ENCODE data around the gene SPOCK1.
"Not testable (repeated sequence)": the region's sequence is repeated elsewhere in the genome, so short reads cannot be mapped to it uniquely, and the experiment has no call there.

The SPOCK1 gene

DNA sequence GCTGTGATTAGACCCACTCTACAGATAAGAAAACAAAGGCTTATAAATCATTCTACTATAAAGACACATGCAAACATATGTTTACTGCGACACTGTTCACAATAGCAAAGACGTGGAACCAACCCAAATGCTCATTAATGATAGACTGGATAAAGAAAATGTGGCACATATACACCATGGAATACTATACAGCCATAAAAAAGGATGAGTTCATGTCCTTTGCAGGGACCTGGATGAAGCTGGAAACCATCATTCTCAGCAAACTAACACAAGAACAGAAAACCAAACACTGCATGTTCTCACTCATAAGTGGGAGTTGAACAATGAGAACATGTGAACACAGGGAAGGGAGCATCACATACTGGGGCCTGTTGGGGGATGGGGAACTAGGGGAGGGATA lies 240.0 kb downstream of the SPOCK1 start:
- DNase-seq, result not testable (repeated sequence)

DNA sequence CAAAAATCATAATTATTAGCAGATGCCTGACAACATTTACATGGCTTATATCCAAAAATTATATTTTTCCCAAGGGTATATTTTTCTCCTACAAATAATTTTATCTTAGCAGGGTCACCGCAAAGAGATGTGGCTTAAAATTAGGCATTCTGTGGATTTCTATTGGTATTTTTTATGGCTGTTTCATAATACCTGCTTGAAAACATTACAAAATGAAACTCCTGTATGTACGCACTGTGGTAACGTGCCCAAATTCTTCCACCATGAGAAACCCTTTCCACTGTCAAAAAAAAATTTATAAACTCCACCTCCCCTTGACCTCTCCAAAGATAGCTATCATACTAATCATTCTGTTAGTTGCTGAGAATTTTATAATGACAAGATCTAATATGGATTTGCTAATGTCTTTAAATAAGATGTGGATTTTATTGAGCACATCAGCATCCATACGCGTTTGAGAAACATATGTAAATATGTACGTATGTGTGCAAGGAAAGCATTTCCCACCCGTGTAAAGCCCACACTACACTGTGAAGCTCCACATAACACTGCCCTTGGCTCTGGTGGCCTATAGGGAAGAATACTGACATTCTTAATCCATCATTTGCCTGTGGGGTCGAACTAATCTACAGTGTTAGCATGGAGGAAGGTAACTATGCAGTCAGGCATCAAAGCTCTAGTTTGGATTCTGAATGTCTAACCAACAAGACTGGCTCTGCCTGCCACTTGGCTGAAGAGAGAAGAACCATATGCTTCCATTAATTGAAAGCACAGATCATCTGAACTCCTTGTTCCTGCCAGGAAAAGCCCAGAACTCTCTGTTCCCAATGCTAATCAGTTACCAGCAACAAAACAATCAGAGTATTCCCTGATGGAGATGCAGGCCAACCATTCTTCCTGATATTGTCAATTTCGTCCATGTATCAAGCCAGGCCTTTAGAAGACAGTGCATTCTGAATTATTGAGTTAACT lies 244.7 kb downstream of the SPOCK1 start:
- no peak for DNase-seq

DNA sequence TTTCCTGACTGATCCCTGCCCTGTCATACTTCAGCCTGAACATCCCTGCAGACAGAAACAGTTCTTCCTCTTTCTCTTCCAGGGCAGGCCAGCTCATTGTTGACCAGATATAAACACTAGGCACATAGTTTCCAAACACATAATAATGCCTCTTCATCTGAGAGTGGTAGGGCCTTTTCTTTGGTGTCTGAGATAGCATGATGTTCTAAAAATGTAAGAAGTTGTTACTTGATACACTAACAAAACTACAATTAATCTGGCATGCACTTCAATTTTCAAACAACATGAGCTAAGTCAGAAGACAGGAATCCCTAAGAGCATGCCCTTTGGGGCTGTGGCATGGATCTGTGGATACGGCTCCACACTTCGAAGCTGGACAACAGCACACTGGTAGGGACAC lies 246.6 kb downstream of the SPOCK1 start:
- no peak for DNase-seq

DNA sequence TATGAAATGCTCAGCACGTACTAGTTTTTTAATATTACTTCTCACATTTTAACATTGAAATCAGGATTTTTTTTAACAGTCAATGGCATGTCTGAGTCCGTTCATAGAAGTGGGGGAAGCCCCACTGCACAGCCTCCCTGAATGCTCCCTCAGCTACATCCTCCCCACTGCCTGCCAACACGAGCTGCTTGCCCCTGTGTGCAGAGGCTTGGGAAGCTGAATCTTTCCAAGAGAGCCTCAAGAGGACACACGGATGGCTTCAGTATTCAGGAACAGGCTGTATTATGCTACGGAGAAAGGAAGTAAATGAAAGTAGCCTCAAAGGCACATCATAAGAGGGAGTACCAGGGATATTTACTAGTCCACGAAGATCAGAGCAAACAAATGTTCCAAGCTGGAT lies 248.7 kb downstream of the SPOCK1 start:
- DNase-seq, result no peak

DNA sequence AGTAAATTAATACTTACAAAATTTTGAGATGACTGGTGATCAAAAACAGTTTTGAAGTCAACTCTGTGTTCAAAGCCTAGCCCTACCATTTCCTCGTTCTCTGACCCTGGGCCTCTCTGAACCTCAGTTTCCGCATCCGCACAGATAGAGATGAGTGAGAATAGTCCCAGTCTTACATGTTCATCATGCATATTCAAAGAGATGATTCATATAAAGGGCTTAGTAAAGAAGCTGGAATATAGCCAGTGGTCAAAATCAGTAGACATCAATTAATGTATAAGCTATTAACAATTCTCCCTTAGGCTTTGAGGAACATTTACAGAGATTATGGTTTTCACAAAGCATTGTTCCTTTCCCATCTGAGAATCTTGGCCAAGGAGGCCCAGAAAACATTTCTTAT lies 250.6 kb downstream of the SPOCK1 start:
- no peak for DNase-seq

DNA sequence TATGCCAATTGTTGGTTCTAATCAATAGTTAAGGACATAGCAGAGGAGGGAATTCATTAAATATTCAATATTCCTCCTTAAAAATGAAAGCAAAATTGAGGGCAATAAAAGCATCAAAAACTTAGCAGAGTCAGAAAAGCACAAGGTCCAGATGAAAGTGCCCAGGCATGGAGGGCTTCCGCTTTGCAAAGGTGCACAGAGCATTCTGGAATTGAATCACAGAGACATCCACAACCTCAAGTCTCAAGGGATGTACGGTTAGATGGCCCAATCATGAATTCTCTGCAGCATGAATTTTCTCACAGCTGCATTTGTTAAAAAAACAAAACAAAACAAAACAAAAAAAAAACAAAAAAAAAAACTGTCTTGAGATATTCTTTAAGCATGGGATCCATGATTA lies 253.7 kb downstream of the SPOCK1 start:
- no peak for DNase-seq

DNA sequence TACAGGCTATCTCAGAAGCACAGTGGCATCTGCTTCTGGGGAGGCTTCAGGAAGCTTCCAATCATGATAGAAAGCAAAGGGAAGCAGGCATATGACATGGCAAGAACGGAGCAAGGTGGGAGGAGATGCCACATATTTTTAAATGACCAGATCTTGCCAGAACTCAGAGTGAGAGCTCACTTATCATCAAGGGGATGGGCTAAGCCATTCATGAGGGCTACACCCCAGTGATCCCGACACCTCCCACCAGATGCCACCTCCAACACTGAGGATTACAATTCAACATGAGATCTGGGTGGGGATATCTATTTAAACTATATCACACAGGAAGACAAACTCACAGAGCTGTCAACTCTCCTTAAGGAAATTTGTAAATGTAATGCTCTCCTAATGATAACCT lies 258.8 kb downstream of the SPOCK1 start:
- DNase-seq, result no peak

DNA sequence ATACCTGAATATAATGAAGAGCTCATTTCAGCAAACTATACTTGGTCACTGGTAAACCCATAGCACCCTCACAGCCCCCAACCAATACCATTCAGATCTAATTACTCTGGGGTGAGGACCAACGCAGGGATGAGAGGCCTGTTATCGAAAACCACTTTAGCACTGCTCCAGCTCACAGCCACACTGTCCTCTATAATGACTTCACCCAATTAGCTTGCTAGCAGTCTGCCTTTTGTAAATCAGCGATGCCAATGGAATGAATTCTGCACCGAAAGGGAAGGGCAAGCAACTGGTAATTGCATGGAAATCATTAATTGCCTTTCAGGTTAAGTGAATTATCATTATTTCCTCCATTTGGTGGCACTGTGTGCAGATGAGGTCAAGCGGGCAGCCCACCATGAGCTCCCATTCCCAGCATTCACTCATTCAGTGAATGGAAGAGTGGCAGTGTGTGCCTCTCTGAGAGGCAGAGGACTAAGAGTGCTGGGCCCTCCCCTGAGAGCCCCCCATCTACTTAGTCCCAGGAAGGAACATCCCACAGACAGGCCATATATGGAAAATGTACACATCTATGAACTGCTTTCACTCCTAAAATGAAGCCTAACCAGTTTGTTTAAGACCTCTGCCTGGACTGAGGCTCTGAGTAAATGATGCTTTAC lies 262.1 kb downstream of the SPOCK1 start:
- DNase-seq, result no peak

DNA sequence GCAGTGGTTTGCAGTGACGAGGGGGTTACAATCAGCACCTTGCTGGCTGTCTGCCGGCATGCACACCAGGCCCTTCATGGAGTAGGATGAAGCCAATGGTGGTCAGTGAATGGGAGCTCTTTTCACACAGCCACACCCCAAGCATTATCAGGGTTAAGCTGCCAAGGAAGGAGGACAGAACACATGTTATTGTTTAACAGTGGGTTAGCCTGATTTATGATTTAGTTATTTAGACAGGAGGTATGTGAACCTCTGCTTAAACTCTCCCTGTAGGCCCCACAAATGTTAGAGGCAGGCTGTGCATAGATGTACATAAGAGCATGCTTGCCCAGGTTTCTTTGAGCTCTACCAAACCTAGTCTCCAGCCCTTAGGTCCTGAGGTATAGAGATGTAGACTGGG lies 262.9 kb downstream of the SPOCK1 start:
- no peak for DNase-seq

DNA sequence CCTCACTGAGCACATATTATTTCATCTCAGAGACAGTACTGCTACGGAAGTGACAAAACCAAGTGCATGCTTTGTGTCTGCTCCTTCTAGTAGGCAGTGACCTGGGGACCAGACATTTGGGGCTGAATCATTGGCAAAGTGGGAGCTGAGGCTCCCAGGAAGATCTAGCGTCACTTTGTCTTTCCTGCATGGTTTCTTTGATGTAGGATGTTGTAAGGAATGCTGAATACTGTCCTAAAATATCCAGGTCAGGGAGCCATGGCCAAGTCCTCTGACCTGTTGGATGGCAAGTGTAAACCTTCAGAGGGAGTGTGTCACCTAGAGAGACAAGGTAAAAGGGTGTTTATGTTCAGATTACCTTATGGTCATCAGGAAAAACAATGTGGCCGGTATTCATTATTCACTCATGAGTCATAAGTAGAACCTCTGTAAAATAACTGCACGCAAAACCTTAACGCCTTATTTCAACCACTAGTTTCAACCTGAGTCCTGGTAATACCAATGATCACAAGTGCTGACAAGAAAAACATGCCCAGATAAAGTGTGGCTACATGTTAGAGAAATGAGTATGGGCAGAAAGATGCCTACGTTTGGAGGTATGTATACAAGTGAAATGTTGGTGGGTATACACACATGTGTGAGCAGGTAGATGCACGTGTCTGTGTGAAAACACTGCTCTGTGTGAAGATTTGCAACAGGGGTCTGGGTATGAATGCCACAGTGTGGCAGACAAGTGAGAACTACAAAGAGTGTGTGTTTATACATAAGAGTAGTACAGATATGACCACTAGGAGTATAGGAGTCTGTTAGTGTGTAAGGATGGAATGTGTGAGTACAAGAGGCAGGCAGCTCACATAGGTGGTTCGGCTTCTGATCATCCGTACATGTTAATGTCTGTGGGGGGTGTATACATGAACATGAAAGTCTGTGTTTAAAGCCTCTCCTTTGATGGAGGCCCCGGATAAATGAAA lies 263.9 kb downstream of the SPOCK1 start:
- DNase-seq, result no peak

DNA sequence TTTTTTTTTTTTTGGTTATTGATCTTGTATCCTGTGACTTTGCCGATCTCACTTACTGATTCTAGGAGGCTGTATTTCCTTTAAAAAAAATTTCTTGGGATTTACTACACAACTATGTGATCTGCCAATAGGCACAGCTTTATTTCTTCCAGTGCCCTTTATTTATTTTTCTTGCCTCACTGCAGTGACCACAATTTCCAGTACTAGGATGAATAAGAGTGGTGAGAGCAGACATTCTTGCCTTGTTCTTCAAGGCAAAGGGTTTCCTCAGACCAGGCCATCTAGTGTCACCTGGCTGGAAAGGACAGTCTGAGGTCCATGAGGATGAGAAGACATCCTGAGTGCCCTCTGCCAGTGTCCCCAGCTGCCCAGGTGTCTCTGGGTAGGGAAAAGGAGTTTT lies 265.4 kb downstream of the SPOCK1 start:
- no peak for DNase-seq

DNA sequence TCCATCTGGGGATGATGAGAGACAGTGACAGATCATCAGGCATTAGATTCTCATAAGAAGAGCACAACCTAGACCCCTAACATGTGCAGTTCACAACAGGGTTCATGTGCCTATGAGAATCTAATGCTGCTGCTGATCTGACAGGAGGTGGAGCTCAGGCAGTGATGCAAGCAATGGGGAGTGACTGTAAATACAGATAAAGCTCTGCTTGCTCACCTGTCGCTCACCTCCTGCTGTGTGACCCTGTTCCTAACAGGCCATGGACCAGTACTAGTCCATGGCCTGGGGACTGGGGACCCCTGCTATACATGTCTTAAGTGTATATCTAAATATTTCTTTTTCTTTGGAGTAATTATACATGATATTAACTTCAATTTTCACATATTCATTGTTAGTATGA lies 265.8 kb downstream of the SPOCK1 start:
- DNase-seq, result not testable (repeated sequence)

DNA sequence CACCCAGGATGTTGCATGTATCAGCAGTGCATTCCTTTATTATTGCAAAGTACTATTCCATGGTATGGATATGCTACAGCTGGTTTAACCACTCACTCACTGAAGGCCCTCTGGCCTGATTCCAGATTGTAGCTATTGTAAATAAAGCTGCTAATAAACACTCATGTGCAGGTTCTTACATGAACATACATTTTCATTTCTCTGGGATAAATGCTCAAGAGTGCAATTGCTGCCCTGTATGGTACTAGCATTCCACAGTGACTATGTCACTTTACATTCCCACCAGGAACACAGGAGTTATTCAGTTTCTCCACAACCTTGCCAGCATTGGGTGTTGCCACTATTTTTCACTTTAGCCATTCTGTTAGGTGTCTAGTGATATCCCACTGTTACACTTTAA lies 267.6 kb downstream of the SPOCK1 start:
- no peak for DNase-seq

DNA sequence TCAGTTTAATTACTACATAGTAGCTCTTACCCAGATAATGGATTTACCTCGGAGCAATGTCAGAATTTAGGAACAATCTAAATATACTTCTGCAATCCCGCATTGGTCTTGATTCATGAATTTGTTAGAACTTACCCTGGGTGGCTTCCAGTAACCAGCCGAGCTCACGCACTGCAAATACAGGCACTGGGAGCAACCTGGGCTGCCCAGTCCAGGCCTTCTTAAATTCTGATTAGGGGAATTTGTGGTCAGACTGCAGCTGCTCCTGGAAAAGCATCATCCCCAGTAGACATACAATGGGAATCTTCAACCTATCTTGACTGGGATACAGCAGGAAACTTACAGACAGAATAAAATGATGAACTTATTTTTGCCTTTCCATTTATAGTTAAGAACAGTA lies 270.3 kb downstream of the SPOCK1 start:
- DNase-seq, result no peak

DNA sequence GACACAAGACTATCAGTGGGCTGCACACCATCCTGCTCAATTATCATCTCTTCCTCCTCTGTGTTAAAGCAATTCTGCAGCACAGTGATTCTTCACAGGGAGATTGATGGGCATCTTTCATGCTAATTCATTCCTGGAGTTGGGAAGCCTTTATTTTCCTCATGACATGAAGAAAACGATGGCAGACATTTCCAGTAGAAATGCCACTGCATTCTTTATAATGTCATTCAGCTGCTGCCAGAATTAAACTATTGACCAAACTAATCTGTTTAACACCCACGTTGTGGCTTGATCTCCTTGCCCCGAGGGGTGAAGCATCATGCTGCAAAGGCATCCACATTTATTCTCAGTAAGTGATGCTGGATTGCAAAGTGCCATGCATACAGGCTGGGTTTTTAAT lies 273.0 kb downstream of the SPOCK1 start:
- no peak for DNase-seq

DNA sequence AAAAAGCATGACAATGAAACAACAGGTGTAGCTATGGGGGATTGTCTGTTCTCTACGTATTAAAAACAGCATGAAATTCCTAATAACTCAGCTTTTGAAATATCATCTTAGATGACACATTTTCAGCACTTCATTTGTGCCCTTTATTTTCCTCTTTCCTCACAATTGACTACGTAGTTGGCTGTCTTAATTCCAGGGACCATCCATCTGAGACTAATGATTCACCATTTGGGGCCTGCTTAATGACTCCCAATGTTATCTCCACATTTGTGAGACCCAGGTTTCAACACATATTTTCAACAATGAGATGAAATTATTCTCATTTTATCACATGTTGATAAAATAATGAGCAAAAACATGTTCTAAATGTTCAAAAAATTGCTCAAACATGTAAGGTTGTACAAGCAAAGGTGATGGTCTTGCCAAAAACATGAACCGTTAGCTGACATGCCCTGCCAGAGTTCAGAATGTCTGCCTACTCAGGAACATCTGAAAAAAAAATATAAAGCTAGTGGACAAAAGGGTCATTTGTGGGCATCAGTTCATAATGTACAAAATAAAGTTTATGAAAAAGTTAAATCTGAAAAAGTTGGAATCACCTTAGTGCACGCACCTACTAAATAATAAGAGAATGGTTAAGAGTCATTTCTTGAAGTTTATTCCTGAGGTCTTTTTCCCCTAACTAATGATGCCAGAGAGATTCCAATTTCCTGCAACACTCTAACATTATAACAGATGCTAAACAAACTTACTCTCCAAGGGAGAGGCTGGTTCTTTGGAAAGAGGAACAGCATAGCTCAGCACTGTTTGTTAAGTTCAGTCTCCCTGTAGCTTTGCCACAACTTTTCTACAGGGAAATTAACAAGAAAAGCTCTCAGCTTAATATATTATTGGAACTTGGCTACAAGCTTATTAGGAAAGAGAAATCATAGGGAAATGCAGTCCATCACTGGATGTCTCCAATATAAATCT lies 275.5 kb downstream of the SPOCK1 start:
- DNase-seq, result no peak

DNA sequence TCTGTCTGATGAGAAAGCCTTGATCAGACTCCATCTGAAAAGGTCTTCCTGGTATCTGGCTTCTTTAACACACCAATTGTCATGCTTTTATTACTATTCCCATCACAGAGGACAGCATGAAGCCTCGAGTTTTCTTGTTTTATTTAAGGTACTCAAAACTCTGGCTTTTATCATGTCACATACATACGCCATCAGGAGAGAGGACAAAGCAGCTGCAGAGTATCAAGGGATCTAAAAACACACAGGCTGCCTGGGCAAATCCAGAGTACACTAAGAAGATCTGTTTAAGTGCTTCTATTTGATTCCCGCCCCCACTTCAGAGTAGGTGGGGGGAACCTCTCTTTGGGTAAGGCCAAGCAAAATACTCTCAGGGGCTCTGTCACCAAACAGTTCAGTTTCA lies 277.2 kb downstream of the SPOCK1 start:
- DNase-seq, result no peak

DNA sequence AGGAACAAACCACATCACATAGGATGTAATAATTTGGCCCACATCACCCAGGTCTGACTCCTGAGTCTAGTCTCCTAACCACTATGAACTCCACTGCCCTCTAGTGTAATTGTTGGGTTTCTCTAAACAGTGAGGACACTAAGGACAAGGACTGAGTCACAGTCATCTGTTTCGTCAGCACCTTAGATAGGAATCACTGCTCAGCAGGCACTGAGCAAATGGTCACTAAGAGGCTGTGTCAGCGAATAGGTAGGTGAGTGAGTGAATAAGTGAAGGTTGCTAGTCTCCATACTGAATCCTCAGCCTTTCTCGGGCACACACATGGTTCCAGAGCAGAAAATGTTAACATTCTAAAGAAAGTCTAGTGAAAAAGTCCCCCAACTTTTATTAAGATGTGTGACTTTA lies 278.6 kb downstream of the SPOCK1 start:
- peak; percentile 75 for DNase-seq

DNA sequence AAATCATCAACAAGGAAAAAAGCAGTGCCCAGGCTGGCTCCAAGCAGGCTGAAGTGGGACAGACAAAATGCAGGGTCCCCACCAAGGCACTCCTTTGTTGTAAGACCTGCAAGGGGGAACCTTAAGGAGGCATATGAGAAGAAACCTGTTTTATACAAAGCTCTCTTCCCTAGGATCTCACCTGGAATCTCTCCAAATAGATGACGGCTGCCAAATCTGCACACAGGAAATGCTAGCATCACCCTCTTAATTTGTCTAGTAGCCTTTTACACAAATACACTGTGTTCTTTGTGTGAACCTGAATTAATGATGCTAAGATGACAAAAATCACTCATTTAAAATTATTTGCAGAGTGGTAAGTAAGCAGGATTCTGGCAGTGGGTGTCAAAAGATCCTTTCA lies 280.2 kb downstream of the SPOCK1 start:
- no peak for DNase-seq

DNA sequence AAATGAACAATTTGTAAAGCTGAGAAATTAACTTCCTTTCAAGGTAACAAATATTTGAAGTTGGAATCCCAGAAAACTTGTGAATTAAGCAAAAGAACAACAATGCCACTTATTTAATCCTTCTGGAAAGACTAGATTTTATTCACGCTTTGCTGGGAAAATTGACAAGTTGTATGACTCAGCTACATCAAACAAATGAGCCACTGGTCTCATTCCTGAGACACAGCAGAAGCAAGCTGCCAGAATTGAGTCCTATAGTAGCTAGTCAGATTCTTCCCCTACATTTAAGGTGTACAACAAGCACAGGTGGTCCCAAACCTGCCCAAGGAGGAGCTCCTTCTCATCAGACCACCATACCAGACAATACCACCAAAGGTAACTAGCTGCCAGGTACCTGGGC lies 280.7 kb downstream of the SPOCK1 start:
- no peak for DNase-seq

DNA sequence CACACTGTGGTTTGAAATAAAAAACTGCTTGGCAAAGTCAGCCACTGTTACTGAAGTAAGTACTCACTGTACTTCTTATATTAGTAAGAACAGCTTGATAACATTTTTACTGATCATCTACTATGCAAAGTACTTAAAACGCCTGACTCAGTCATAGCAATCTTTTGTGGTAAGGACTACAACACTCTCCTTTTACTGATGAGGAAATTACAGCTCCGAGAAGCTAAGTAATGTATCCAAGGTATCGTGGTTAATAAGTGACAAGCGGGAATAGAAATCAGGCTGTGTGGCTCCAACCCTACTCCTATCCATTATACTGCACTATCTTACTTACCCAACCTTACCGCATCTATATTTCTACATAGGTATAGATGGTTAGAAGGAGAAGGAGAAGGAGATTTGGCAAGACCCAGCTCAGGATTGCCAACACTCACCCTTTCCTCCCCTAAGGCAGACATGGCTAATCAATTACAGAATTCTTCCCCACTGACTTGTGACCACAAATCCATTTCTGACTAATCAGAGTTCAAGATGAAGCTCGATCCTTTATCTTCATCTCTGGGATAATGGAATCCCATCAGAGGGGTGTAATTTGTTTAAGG lies 281.4 kb downstream of the SPOCK1 start:
- DNase-seq, result no peak
